Measurements from ENCODE around the gene LRBA. TPM values are rescaled to one million over a fixed set of nuclear protein-coding genes. Genes with fewer than 3 reads are reported as not detected.

Gene LRBA
- total and polyA plus RNA-seq, 9 of the 15 experiments (the other 6 are each of a cell fraction or from before 2014, with no cell fraction given) = 24.2 to 88.7 (median 59.7) TPM

GRCh38 chr4:150862829-150863228 is 152.3 kb downstream of the LRBA start (continued):
- TF ChIP-seq FOXP4 (CRISPR knock-in tag; IDR thresholded peaks at IDR 0.05; ENCODE audit: borderline replicate concordance) = no peak

GRCh38 chr4:150859453-150859852 is 155.6 kb downstream of the LRBA start:
- Histone ChIP-seq H3K36me3 (ENCODE audit: control insufficient read depth, insufficient read depth, low read length) (no peaks in the 10 kb centered on the region), H4K20me1 (replicated peaks; ENCODE audit: control insufficient read depth, insufficient read depth, low read length) (no peaks in the 10 kb centered on the region), H3K79me2 (ENCODE audit: control insufficient read depth, insufficient read depth, low read length) (no peaks in the 10 kb centered on the region), H3K27me3 (ENCODE audit: control insufficient read depth in 2 of 2, insufficient read depth in 2 of 2, low read length in 2 of 2) (no peaks in the 10 kb centered on the region), H2AFZ (ENCODE audit: low read depth, low read length) (no peak overlapping the region), H3K4me3 (no peak overlapping the region), H3K9ac (ENCODE audit: insufficient read depth in 1 of 2, low read depth in 2 of 2, low read length in 2 of 2) (no peak overlapping the region), H3K4me1 (replicated peaks in 1 of 2; ENCODE audit: control insufficient read depth in 2 of 2, insufficient read depth in 2 of 2, low read length in 2 of 2) (no peaks in the 10 kb centered on the region), H3K27ac (ENCODE audit: extremely low read depth, low read depth, low read length) (no peak overlapping the region), H3K4me2 (ENCODE audit: insufficient read depth, low read length) (no peak overlapping the region), H3K9me1 (ENCODE audit: control insufficient read depth, insufficient read depth, low read length) (no peaks in the 10 kb centered on the region), H3K9me3 (replicated peaks; ENCODE audit: control insufficient read depth, insufficient read depth, low read depth, low read length) (no peaks in the 10 kb centered on the region)
- BruUV-seq (replicated peaks) = no TSS peak
- ChIA-PET CTCF (ENCODE audit: low intra/inter-chr PET ratio) (no interaction called here), POLR2A (no interaction called here)
- WGBS (ENCODE audit: insufficient coverage, low coverage, missing lambda C conversion rate) = 24% methylated on average over 1 of the region's 1 CpG
- no peak for FAIRE-seq
- in situ Hi-C loops (cut with MboI) (loop anchor here (25.0 kb wide), 1 partner anchor 847 kb away; no protein-coding TSS in a partner anchor), intact Hi-C loops (cut with micrococcal nuclease) (no loop called here)
- no peak for DNase-seq (ENCODE audit: extremely low read depth in 1 of 4, low spot score in 3 of 4)
- ATAC-seq = no peak
- TF ChIP-seq, protein P1, sequence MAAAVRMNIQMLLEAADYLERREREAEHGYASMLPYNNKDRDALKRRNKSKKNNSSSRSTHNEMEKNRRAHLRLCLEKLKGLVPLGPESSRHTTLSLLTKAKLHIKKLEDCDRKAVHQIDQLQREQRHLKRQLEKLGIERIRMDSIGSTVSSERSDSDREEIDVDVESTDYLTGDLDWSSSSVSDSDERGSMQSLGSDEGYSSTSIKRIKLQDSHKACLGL (CRISPR knock-in tag; IDR thresholded peaks at IDR 0.05; ENCODE audit: borderline replicate concordance, poor library complexity, severe bottlenecking) = no peak
- TF ChIP-seq CREBBP (IDR thresholded peaks at IDR 0.05; ENCODE audit: low read depth, low read length) = no peak
- no peak for TF ChIP-seq TSC22D4 (tag; IDR thresholded peaks at IDR 0.05)
- no peak for TF ChIP-seq ZNF133 (CRISPR knock-in tag; IDR thresholded peaks at IDR 0.05)
- no peak for TF ChIP-seq MLLT1 (IDR thresholded peaks at IDR 0.05)
- no peak for TF ChIP-seq THAP12 (CRISPR knock-in tag; IDR thresholded peaks at IDR 0.05)
- TF ChIP-seq NFIX (CRISPR knock-in tag; IDR thresholded peaks at IDR 0.05; ENCODE audit: low read depth) = no peak
- no peak for TF ChIP-seq NCOA1 (IDR thresholded peaks at IDR 0.05; ENCODE audit: low read depth)
- no peak for TF ChIP-seq RCOR1 (IDR thresholded peaks at IDR 0.05; ENCODE audit: borderline replicate concordance in 1 of 2, low read depth in 2 of 2, low read length in 2 of 2)

Measured in K562 (cell line).